ENCODE measurements around the gene REEP1. TPM values are rescaled to one million over a fixed set of nuclear protein-coding genes. Genes with fewer than 3 reads are reported as not detected.
"Not testable (repeated sequence)": the region's sequence is repeated elsewhere in the genome, so short reads cannot be mapped to it uniquely, and the experiment has no call there.

REEP1 gene
- total RNA-seq, 1 experiment from 2014 or later: 5.9 TPM

GRCh38 chr2:86249176-86249575, 88.2 kb downstream of the REEP1 start:
- no peak for ATAC-seq
- Histone ChIP-seq H3K27ac (ENCODE audit: low read depth, low read length) (no peak overlapping the region), H3K36me3 (ENCODE audit: control insufficient read depth in 1 of 2, insufficient read depth in 2 of 2, low read length in 2 of 2) (no peaks in the 10 kb centered on the region), H3K79me2 (ENCODE audit: insufficient read depth, low read length) (no peaks in the 10 kb centered on the region), H3K9me3 (ENCODE audit: control insufficient read depth in 1 of 2, insufficient read depth in 1 of 2, low read depth in 1 of 2, low read length in 2 of 2) (no peaks in the 10 kb centered on the region), H2AFZ (ENCODE audit: low read depth, low read length, poor library complexity, severe bottlenecking) (no peak overlapping the region), H3K4me1 (ENCODE audit: control insufficient read depth in 1 of 2, insufficient read depth in 2 of 2, low read length in 2 of 2) (no peaks in the 10 kb centered on the region), H4K20me1 (ENCODE audit: insufficient read depth) (no peaks in the 10 kb centered on the region), H3K4me3 (replicated peaks in 1 of 2; ENCODE audit: low read depth in 1 of 2, low read length in 2 of 2) (no peak overlapping the region), H3K9me2 (ENCODE audit: insufficient read depth) (no peaks in the 10 kb centered on the region), H3K4me2 (ENCODE audit: low read length) (no peak overlapping the region), H3K9ac (ENCODE audit: low read length) (no peak overlapping the region), H3K27me3 (ENCODE audit: insufficient read depth, low read length) (no peaks in the 10 kb centered on the region)
- no peak for DNase-seq (ENCODE audit: low read depth, low spot score)
- TF ChIP-seq EGR1 (IDR thresholded peaks at IDR 0.05; ENCODE audit: low read depth) (no peak), POLR2AphosphoS5 (IDR thresholded peaks at IDR 0.05; ENCODE audit: low read depth, low read length) (no peak), SRF (IDR thresholded peaks at IDR 0.05; ENCODE audit: low read depth) (no peak), YY1 (IDR thresholded peaks at IDR 0.05; ENCODE audit: extremely low read depth, insufficient replicate concordance, low read depth, low read length) (no peak), EZH2phosphoT487 (IDR thresholded peaks at IDR 0.05; ENCODE audit: borderline replicate concordance) (no peak), FOSL1 (IDR thresholded peaks at IDR 0.05; ENCODE audit: low read depth) (no peak), JUND (IDR thresholded peaks at IDR 0.05) (no peak), ELF1 (IDR thresholded peaks at IDR 0.05; ENCODE audit: borderline replicate concordance, low read depth) (no peak)
- TF ChIP-seq, protein P1, sequence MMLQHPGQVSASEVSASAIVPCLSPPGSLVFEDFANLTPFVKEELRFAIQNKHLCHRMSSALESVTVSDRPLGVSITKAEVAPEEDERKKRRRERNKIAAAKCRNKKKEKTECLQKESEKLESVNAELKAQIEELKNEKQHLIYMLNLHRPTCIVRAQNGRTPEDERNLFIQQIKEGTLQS (IDR thresholded peaks at IDR 0.05): no peak
- TF ChIP-seq, protein P2, sequence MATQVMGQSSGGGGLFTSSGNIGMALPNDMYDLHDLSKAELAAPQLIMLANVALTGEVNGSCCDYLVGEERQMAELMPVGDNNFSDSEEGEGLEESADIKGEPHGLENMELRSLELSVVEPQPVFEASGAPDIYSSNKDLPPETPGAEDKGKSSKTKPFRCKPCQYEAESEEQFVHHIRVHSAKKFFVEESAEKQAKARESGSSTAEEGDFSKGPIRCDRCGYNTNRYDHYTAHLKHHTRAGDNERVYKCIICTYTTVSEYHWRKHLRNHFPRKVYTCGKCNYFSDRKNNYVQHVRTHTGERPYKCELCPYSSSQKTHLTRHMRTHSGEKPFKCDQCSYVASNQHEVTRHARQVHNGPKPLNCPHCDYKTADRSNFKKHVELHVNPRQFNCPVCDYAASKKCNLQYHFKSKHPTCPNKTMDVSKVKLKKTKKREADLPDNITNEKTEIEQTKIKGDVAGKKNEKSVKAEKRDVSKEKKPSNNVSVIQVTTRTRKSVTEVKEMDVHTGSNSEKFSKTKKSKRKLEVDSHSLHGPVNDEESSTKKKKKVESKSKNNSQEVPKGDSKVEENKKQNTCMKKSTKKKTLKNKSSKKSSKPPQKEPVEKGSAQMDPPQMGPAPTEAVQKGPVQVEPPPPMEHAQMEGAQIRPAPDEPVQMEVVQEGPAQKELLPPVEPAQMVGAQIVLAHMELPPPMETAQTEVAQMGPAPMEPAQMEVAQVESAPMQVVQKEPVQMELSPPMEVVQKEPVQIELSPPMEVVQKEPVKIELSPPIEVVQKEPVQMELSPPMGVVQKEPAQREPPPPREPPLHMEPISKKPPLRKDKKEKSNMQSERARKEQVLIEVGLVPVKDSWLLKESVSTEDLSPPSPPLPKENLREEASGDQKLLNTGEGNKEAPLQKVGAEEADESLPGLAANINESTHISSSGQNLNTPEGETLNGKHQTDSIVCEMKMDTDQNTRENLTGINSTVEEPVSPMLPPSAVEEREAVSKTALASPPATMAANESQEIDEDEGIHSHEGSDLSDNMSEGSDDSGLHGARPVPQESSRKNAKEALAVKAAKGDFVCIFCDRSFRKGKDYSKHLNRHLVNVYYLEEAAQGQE (IDR thresholded peaks at IDR 0.05; ENCODE audit: low read depth): no peak
- no TSS peak for BruUV-seq (replicated peaks)
- intact Hi-C loops (cut with micrococcal nuclease): no loop called here
- CTCF ChIA-PET: no interaction called here
- POLR2A ChIA-PET: no interaction called here
- RAD21 ChIA-PET (ENCODE audit: low non-redundant PET in 1 of 2, low total read pairs in 2 of 2, uncharacterized antibody in 2 of 2, unreplicated experiment in 2 of 2): no interaction called here

DNA sequence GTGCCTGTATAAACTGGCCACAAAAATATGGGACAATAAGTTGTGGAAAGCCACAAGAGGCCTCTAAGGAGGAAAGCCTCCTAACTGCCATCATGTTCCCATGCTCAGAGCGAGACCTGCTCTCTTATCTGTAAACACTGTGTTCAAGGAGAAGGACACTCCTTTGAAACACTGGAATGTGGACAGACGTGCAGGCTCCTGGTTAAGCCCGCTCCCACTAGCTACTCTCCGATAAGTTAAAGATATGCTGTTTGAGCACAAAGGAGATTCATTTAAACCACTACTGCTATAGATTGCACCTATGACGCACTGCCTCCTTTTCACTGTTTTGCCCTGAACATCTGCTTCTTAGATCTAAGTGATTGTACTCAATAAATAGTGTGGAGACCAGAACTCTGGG, 92.2 kb downstream of the REEP1 start:
- H3K9me3 ChIP-seq (ENCODE audit: control insufficient read depth in 1 of 2, insufficient read depth in 1 of 2, low read depth in 1 of 2, low read length in 2 of 2); intact Hi-C loops (cut with micrococcal nuclease); ATAC-seq; H3K9me2 ChIP-seq (ENCODE audit: insufficient read depth); H3K9ac ChIP-seq (ENCODE audit: low read length); CTCF ChIA-PET; H3K27ac ChIP-seq (ENCODE audit: low read depth, low read length); H3K36me3 ChIP-seq (ENCODE audit: control insufficient read depth in 1 of 2, insufficient read depth in 2 of 2, low read length in 2 of 2); RAD21 ChIA-PET (ENCODE audit: low non-redundant PET in 1 of 2, low total read pairs in 2 of 2, uncharacterized antibody in 2 of 2, unreplicated experiment in 2 of 2); H4K20me1 ChIP-seq (ENCODE audit: insufficient read depth); POLR2A ChIA-PET; H2AFZ ChIP-seq (ENCODE audit: low read depth, low read length, poor library complexity, severe bottlenecking); H3K4me2 ChIP-seq (ENCODE audit: low read length); H3K79me2 ChIP-seq (ENCODE audit: insufficient read depth, low read length); H3K4me1 ChIP-seq (ENCODE audit: control insufficient read depth in 1 of 2, insufficient read depth in 2 of 2, low read length in 2 of 2); BruUV-seq (replicated peaks); DNase-seq (ENCODE audit: low read depth, low spot score); H3K4me3 ChIP-seq (replicated peaks in 1 of 2; ENCODE audit: low read depth in 1 of 2, low read length in 2 of 2); H3K27me3 ChIP-seq (ENCODE audit: insufficient read depth, low read length): not testable (repeated sequence)

DNA sequence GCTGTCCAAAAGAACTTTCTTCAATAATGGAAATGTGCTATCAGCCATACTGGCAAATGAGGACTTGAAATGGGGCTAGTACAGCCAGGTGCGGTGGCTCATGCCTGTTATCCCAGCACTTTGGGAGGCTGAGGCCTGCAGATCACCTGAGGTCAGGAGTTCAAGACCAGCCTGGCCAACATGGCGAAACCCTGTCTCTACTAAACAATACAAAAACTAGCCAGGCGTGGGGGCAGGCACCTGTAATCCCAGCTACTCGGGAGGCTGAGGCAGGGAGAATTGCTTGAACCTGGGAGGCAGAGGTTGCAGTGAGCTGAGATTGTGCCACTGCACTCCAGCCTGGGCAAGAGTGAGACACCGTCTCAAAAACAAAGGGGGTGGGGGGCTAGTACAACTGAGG, 92.6 kb downstream of the REEP1 start:
- H3K27ac ChIP-seq (ENCODE audit: low read depth, low read length); POLR2A ChIA-PET; RAD21 ChIA-PET (ENCODE audit: low non-redundant PET in 1 of 2, low total read pairs in 2 of 2, uncharacterized antibody in 2 of 2, unreplicated experiment in 2 of 2); ATAC-seq; H3K4me3 ChIP-seq (replicated peaks in 1 of 2; ENCODE audit: low read depth in 1 of 2, low read length in 2 of 2); BruUV-seq (replicated peaks); H3K36me3 ChIP-seq (ENCODE audit: control insufficient read depth in 1 of 2, insufficient read depth in 2 of 2, low read length in 2 of 2); H4K20me1 ChIP-seq (ENCODE audit: insufficient read depth); H3K4me1 ChIP-seq (ENCODE audit: control insufficient read depth in 1 of 2, insufficient read depth in 2 of 2, low read length in 2 of 2); H2AFZ ChIP-seq (ENCODE audit: low read depth, low read length, poor library complexity, severe bottlenecking); DNase-seq (ENCODE audit: low read depth, low spot score); CTCF ChIA-PET; H3K27me3 ChIP-seq (ENCODE audit: insufficient read depth, low read length); H3K79me2 ChIP-seq (ENCODE audit: insufficient read depth, low read length); intact Hi-C loops (cut with micrococcal nuclease); H3K9me2 ChIP-seq (ENCODE audit: insufficient read depth); H3K4me2 ChIP-seq (ENCODE audit: low read length); H3K9ac ChIP-seq (ENCODE audit: low read length); H3K9me3 ChIP-seq (ENCODE audit: control insufficient read depth in 1 of 2, insufficient read depth in 1 of 2, low read depth in 1 of 2, low read length in 2 of 2): not testable (repeated sequence)

All from HCT116 (cell line).